Erythroblast (primary cell): ENCODE results near the gene TUBB2A.
"Not testable (repeated sequence)": the region's sequence is repeated elsewhere in the genome, so short reads cannot be mapped to it uniquely, and the experiment has no call there.

Source experiments
- DNase-seq, 2 experiments: peaks; one replicate each; lab custom pipeline; 2025; lab: John Stamatoyannopoulos, UW
- GATA1 ChIP-seq: IDR thresholded peaks from 2 replicates; pipeline ENCODE4 v1.6.1; 2011; ENCODE audit warnings: low read depth, mild to moderate bottlenecking, control low read depth, low read length, moderate library complexity
- POLR2A ChIP-seq: IDR thresholded peaks from 2 replicates; pipeline ENCODE4 v1.6.1; 2011; ENCODE audit warnings: mild to moderate bottlenecking, low read length

TUBB2A gene

GRCh38 chr6:3143158-3143557, 14.2 kb downstream of the TUBB2A start:
- TF ChIP-seq POLR2A = no peak
- no peak for TF ChIP-seq GATA1
- DNase-seq = no peak

- DNase-seq = no peak
- TF ChIP-seq POLR2A (no peak), GATA1 (no peak)
Measured at GRCh38 chr6:3142536-3142935, 14.8 kb downstream of the TUBB2A start.

DNA sequence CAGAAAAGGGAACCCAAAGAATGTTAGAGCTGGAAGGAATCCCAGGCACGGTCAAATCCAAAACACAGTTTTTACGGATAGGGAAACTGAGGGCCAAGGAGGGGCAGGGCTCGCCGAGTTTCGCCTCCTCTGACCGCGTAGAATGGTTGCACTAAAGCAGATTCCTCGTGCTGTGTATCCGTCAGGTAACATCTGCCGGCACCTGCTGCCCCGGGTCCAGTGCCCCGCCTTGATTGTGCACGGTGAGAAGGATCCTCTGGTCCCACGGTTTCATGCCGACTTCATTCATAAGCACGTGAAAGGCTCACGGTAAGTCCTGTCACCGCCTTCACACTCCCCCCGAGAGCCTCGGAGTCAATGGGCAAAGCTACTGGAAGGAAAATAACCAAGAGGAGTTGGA, 17.1 kb downstream of the TUBB2A start:
- TF ChIP-seq POLR2A (no peak), GATA1 (no peak)
- DNase-seq = no peak

DNA sequence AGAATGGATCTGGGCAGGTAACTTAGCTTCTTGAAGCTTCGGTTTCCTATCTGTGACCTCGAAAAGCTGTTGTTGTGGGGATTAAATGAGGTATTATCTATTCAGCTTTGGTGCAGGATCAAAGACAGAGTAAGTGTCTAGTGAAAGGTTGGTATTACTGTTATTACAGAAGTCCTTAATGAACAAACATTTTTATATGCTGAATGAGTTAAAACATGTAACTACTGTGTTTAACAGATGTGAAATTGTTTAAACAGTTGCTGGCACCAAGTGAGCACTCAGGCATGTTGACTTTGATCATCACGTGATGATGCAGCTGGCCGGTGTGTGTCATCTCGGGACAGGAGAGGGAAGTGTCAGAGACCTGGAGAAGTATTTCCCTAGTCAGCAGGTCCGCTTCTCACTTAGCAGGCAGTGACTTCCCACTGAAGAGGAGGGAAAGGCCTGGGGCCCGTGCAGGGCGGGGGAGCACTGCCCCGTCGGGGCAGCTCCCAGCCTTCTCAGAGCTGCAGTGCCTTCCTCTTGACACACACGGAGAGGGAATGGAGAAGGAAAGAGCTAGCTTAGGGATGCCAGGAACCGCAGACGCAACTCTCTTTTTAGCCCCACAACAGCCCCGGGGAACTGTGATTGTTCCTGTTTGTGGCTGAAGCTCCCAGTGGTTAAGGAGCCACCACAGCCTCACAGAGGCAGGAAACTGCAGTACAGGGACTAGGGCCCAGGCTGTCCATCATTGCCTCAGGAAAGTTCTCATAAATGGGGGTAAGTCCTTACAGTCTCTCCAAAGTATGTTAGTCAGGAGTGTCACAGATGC, 18.0 kb downstream of the TUBB2A start:
- DNase-seq = peak in 1 of 2 experiments; percentile 18

GRCh38 chr6:3138341-3138740, 19.0 kb downstream of the TUBB2A start:
- no peak for TF ChIP-seq POLR2A
- no peak for TF ChIP-seq GATA1
- DNase-seq = no peak

More for the DNA sequence above, 18.0 kb downstream of the TUBB2A start:
- TF ChIP-seq GATA1 (no peak), POLR2A (no peak)

GRCh38 chr6:3137873-3138272, 19.5 kb downstream of the TUBB2A start:
- DNase-seq = not testable (repeated sequence)

DNA sequence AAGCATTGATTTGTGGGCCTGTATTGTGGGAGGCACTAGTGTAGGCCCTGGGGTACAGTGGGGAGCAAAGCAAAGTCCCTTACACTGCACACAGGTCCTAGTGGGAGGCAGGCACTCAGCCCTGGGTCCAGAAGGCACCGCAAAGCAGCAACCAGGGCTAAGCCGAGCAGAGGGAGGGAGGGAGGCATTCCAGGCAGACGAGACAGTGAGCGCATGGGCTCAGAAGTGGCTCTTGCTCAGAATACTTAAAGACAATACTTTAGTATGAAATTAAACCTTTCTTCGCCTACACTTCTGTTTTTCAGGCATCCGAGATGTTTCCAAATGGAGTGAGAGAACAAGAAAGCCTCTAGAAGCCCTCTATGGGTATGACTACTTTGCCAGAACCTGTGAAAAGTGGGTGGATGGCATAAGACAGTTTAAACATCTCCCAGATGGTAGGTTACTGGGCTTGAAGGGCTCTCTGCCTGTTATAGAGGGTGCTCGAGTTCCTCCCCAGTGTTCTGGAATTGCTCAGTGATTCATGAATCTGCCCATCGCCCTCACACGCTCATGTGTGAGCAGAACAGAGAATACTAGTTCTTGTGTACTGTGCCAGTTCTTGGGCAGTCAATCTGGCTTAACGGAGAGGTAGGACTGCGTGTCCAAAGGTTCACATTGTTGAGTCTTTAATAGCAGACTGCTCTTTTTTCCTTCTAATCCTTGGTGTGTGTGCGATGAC, 20.1 kb downstream of the TUBB2A start:
- no peak for TF ChIP-seq GATA1
- no peak for TF ChIP-seq POLR2A
- DNase-seq = no peak

DNA sequence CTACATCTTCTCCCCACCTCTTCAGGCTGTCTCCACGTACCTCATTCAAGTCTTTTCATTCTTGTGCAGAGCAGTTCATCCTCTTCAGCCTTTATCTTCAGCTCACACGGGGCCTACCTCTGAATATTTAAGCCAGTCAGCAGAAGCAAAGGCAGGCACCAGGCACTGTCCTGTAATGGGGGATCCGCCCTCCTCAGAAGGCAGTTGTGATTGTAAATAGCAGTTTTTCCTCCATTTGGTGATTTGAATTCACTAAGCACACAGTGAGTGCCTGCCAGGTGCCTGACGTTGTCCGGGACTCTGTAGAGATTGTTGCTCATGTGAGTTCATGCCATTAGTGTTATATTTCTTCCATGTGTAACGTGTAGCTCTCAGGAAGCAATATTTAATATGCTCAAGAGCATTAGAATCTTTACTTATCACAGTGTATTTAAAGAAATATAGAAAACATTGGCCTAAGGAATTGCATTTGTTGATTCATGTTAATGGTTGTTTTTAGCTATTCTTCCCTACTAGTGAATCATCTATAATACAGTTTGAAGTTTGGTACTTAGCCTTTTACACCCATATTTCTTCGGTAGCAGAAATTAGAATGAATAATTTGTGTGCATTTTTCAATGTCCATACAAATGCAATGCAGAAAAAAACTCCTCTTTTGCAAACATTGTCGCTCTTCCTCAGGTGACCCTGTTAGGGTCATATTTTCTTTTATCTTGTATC, 20.9 kb downstream of the TUBB2A start:
- TF ChIP-seq GATA1 (no peak), POLR2A (no peak)
- DNase-seq = no peak

GRCh38 chr6:3135668-3136291, 21.6 kb downstream of the TUBB2A start:
- no peak for TF ChIP-seq POLR2A
- TF ChIP-seq GATA1 = no peak
- no peak for DNase-seq

GRCh38 chr6:3133515-3133914, 23.8 kb downstream of the TUBB2A start:
- DNase-seq = no peak
- no peak for TF ChIP-seq GATA1
- TF ChIP-seq POLR2A = no peak

DNA sequence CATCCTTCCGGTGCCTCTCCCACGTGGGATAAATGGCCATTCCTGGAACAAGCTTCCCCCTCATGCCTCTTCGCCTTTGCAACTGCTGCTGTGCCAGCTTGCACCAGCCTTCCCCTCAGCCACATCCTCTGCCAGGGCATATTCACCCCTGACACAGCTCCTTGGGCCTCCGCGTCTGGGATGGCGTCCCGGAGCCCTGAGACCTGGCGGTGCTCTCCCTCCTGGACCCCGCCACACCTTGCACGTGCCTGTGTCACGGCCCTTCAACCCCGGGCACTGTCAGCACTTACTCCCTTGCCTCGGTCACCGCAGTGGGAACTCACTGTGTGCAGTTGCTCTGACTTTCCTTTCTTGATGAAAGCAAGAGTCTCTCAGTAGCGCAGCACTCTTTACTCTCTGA, 25.6 kb downstream of the TUBB2A start:
- TF ChIP-seq POLR2A (no peak), GATA1 (no peak)
- DNase-seq = no peak

DNA sequence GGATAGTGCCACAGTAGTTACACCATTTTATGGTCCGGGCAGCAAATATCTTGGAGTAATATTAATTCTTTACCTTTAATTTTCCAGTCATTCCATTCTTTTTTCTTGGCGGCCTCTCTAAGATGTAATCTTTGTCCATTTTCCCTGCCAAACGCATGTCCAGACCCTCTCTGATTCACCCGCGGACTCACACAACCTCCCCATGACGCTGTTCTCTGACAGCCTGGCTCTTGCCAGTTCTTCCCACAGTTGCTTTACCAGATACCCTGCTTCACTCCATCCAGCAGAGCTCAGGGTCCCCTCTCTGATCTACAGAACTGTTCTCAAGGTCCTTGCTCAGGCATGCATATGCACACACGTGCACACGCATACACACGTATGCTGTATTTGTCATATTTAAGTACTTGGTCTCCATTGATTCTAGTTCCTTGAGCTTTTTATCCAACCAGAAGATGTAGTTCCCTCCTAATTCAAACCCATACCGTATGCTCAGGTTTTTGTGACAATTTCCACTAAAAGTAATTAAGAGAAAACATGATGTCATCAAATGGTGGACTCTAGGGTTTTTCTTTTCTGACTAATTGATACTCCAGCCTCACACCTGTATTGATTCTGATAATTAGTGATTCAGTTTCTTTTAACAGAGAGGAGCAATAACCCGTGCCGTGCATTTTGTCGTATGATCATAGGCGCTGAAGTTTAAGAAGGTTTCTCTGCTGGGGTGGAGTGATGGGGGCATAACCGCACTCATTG, 28.8 kb downstream of the TUBB2A start:
- TF ChIP-seq GATA1 (no peak), POLR2A (no peak)

DNA sequence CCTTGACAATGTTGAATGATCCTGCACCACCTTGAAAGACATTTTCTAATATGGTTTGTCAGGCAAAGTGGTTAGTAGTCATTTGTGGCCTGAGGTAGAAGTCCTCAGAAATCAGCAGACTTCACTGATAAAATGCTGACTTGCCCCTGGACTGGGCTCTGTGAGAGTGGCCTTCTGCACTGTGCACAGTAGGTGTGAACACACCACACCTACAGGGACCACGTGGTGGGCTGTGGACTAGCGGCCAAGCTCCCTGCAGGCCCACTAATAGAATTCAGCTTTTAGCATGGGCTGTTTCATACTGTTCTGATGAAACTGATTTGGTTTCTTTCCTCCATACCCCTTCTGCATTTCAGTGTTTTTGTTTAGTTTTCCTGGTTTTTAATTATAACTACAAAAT, 31.5 kb downstream of the TUBB2A start:
- no peak for DNase-seq
- TF ChIP-seq GATA1 = no peak
- TF ChIP-seq POLR2A = no peak

More for the DNA sequence above, 28.8 kb downstream of the TUBB2A start:
- DNase-seq = no peak
